ENCODE data around the gene FBLN7. TPM values are rescaled to one million over a fixed set of nuclear protein-coding genes. Genes with fewer than 3 reads are reported as not detected.

The FBLN7 gene
- total and polyA plus RNA-seq, 2 of the 8 experiments (the other 6 are each of a cell fraction or from before 2014, with no cell fraction given): 0.30 to 0.77 TPM

DNA sequence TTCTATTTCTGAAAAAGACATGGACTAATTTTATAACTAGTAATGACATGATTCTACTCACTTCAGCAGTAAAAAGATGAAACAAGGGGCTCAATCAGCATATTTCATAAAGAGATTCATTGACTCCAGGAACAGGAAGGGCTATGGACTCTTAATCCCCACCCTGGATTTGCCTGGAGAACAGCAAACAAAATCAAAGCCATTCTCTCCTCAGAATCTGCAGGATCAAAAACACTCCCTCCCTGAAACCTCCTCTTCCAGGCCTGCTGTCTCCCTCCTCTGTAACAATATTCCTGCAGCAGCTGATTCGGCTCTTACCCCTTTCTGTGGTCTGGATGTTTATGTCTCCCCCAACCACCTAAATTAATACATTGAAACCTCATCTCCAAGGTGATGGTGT, 59.7 kb downstream of the FBLN7 start:
- H4K8ac ChIP-seq (ENCODE audit: extremely low read depth, insufficient read depth, low read length): no peak overlapping the region
- no peak overlapping the region for H2BK12ac ChIP-seq (ENCODE audit: low read depth, low read length)
- H3K79me2 ChIP-seq (ENCODE audit: control insufficient read depth in 1 of 2, insufficient read depth in 2 of 2, low read length in 2 of 2): no peaks in the 10 kb centered on the region
- H3K18ac ChIP-seq (ENCODE audit: extremely low read depth, low read length): no peak overlapping the region
- CTCF ChIA-PET (ENCODE audit: partially characterized antibody): interaction anchor here (0.7 kb wide), 1 partner anchor 27 kb away, joined by 3 read pairs; no protein-coding TSS in a partner anchor
- WGBS, 2 experiments (ENCODE audit: extremely low coverage in 1 of 2, insufficient coverage in 1 of 2, insufficient read length in 1 of 2, insufficient replicate concordance in 2 of 2, low coverage in 1 of 2, low lambda C conversion rate in 2 of 2, missing lambda C conversion rate in 1 of 2): 95% methylated on average over 1 of the region's 1 CpG; no CpG with 5 or more reads in 1 of the 2 experiments
- H3K79me1 ChIP-seq (ENCODE audit: low read depth, low read length): no peaks in the 10 kb centered on the region
- no peak overlapping the region for H3K9ac ChIP-seq (replicated peaks in 1 of 4; ENCODE audit: extremely low read depth in 1 of 4, low read depth in 3 of 4, low read length in 3 of 4)
- no peak overlapping the region for H4K91ac ChIP-seq (replicated peaks; ENCODE audit: insufficient read length, low read length)
- no peak overlapping the region for H3K14ac ChIP-seq (ENCODE audit: insufficient read length)
- H3K27me3 ChIP-seq (replicated peaks in 1 of 4; ENCODE audit: control insufficient read depth in 3 of 4, extremely low read depth in 1 of 4, insufficient read depth in 3 of 4, low read length in 3 of 4): no peaks in the 10 kb centered on the region
- no peaks in the 10 kb centered on the region; a peak in 1 of 7 replicates for H3K4me1 ChIP-seq (replicated peaks in 1 of 4; ENCODE audit: control insufficient read depth in 3 of 4, insufficient read depth in 4 of 4, low read length in 3 of 4)
- no peak overlapping the region for H3K23ac ChIP-seq (ENCODE audit: insufficient read length)
- no peak overlapping the region for H3K4me2 ChIP-seq (ENCODE audit: insufficient read depth in 1 of 2, low read depth in 2 of 2, low read length in 2 of 2)
- H3K27ac ChIP-seq (ENCODE audit: low read depth, low read length): no peak overlapping the region
- TF ChIP-seq KDM5A (IDR thresholded peaks at IDR 0.05; ENCODE audit: low read length) (no peak), POU5F1 (IDR thresholded peaks at IDR 0.05; ENCODE audit: low read depth, low read length) (no peak), TEAD4 (IDR thresholded peaks at IDR 0.05; ENCODE audit: low read depth, low read length) (no peak), JUN (IDR thresholded peaks at IDR 0.05; ENCODE audit: low read depth, low read length) (no peak), FOSL1 (IDR thresholded peaks at IDR 0.05; ENCODE audit: insufficient read depth, low read depth, low read length) (no peak), PHF8 (conservative IDR thresholded peaks at IDR 0.05; ENCODE audit: low read depth, low read length) (no peak), TBP (IDR thresholded peaks at IDR 0.05; ENCODE audit: low read depth, low read length) (no peak), CBX8 (IDR thresholded peaks at IDR 0.05; ENCODE audit: borderline replicate concordance, low read depth, low read length) (no peak), SUZ12 (IDR thresholded peaks at IDR 0.05; ENCODE audit: low read length) (no peak), POLR2AphosphoS5 (IDR thresholded peaks at IDR 0.05; ENCODE audit: low read depth, low read length) (no peak), YY1 (IDR thresholded peaks at IDR 0.05; ENCODE audit: low read depth, low read length) (no peak), KDM1A (IDR thresholded peaks at IDR 0.05; ENCODE audit: borderline replicate concordance, low read length) (no peak)
- no peaks in the 10 kb centered on the region for H3K36me3 ChIP-seq (ENCODE audit: control insufficient read depth in 2 of 4, insufficient read depth in 4 of 4, low read length in 3 of 4)
- no peak overlapping the region for H4K5ac ChIP-seq (ENCODE audit: insufficient read length, low read depth, low read length)
- H3K56ac ChIP-seq (replicated peaks; ENCODE audit: insufficient read length, low read depth, low read length): no peak overlapping the region
- no peak overlapping the region for H2BK15ac ChIP-seq (ENCODE audit: low read length)
- H2BK120ac ChIP-seq (replicated peaks; ENCODE audit: low read depth, low read length): no peak overlapping the region
- H3K4ac ChIP-seq (replicated peaks; ENCODE audit: insufficient read length, low read depth, low read length): no peak overlapping the region
- no peaks in the 10 kb centered on the region for H3K23me2 ChIP-seq (ENCODE audit: low read depth, low read length)
- DNase-seq (ENCODE audit: low read depth in 1 of 2, low spot score in 2 of 2) (no peak), FAIRE-seq (no peak)
- H3K4me3 ChIP-seq (ENCODE audit: extremely low read depth in 1 of 4, insufficient read depth in 2 of 4, low read depth in 3 of 4, low read length in 4 of 4): no peak overlapping the region
- POLR2A ChIA-PET (ENCODE audit: partially characterized antibody): interaction anchor here (0.7 kb wide), 1 partner anchor 18 kb away, joined by 4 read pairs; no protein-coding TSS in a partner anchor
- no peak overlapping the region for H2AFZ ChIP-seq (ENCODE audit: low read length)
- no peaks in the 10 kb centered on the region for H4K20me1 ChIP-seq (replicated peaks in 1 of 2; ENCODE audit: control insufficient read depth in 1 of 2, insufficient read depth in 2 of 2, low read length in 2 of 2)
- H3K9me3 ChIP-seq (ENCODE audit: insufficient read depth in 2 of 2, low read depth in 1 of 2, low read length in 1 of 2): no peaks in the 10 kb centered on the region
- H2BK5ac ChIP-seq (ENCODE audit: low read depth, low read length): no peak overlapping the region
- H2AK5ac ChIP-seq (ENCODE audit: low read depth, low read length): no peak overlapping the region
- H2BK20ac ChIP-seq (ENCODE audit: low read length): no peak overlapping the region

All from H1 (cell line).